GM12873 (cell line): Measurements from ENCODE around the gene GC.

ENCODE experiments used
- TF ChIP-seq, protein P1 (sequence below): IDR thresholded peaks from 2 replicates; pipeline ENCODE4 v1.5.1; 2012; ENCODE audit warnings: low read depth, mild to moderate bottlenecking, moderate library complexity, low read length, control low read depth; ENCODE audit not compliant: insufficient read depth; ENCODE audit errors: missing control alignments

GC gene

GRCh38 chr4:71713611-71714203, 70.2 kb downstream of the GC start:
- TF ChIP-seq, protein P1, sequence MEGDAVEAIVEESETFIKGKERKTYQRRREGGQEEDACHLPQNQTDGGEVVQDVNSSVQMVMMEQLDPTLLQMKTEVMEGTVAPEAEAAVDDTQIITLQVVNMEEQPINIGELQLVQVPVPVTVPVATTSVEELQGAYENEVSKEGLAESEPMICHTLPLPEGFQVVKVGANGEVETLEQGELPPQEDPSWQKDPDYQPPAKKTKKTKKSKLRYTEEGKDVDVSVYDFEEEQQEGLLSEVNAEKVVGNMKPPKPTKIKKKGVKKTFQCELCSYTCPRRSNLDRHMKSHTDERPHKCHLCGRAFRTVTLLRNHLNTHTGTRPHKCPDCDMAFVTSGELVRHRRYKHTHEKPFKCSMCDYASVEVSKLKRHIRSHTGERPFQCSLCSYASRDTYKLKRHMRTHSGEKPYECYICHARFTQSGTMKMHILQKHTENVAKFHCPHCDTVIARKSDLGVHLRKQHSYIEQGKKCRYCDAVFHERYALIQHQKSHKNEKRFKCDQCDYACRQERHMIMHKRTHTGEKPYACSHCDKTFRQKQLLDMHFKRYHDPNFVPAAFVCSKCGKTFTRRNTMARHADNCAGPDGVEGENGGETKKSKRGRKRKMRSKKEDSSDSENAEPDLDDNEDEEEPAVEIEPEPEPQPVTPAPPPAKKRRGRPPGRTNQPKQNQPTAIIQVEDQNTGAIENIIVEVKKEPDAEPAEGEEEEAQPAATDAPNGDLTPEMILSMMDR: peak; percentile 50

GRCh38 chr4:71711985-71712348, 71.9 kb downstream of the GC start:
- TF ChIP-seq, protein P1: no peak

- TF ChIP-seq, protein P1: no peak
These were observed 72.6 kb downstream of the GC start for GRCh38 chr4:71711044-71711984.

- TF ChIP-seq, protein P1: no peak
These were observed 73.9 kb downstream of the GC start for GRCh38 chr4:71709961-71710360.

DNA sequence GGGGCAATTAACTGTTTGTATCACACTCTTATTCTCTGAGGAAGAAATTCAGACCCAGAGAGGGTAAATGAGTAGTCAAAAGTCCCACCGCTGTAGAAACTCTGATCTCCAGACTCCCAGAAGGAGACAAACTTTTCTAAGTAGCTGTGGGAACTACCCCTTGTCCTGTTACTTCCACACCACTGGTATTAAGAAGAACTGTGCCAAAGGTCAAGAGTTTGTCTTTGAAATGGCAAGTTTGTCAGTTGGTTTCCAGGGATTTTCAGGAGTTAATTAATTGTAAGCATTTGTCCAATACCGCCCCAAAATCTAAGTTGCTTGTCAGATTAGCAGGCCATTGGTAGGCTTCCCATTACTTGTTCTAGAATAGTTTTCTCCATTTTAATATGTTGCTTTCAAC, 85.7 kb downstream of the GC start:
- TF ChIP-seq, protein P1: no peak

GRCh38 chr4:71697031-71697430, 86.8 kb downstream of the GC start:
- TF ChIP-seq, protein P1: no peak

GRCh38 chr4:71694961-71695360, 88.9 kb downstream of the GC start:
- TF ChIP-seq, protein P1: no peak
